NCI-H1436 treated with DMSO at 0.1 percent for 48 hours (cell line): Measurements from ENCODE around the gene CLEC16A.

Source experiments
- DNase-seq: peaks from one replicate; lab custom pipeline; 2025; lab: John Stamatoyannopoulos, UW

CLEC16A gene

GRCh38 chr16:11141409-11142260 is 197.3 kb downstream of the CLEC16A start:
- no peak for DNase-seq

- no peak for DNase-seq
These were observed 197.9 kb downstream of the CLEC16A start for GRCh38 chr16:11142261-11142630.

GRCh38 chr16:11142951-11143350 is 198.6 kb downstream of the CLEC16A start:
- DNase-seq, result no peak

- no peak for DNase-seq
These were observed 199.1 kb downstream of the CLEC16A start for GRCh38 chr16:11143372-11144035.

GRCh38 chr16:11144122-11144521 is 199.8 kb downstream of the CLEC16A start:
- no peak for DNase-seq

- no peak for DNase-seq
These were observed 200.9 kb downstream of the CLEC16A start for GRCh38 chr16:11145173-11145818.

- no peak for DNase-seq
These were observed 201.5 kb downstream of the CLEC16A start for GRCh38 chr16:11145819-11146211.

GRCh38 chr16:11147033-11147753 is 202.8 kb downstream of the CLEC16A start:
- DNase-seq, result no peak

GRCh38 chr16:11147754-11148444 is 203.5 kb downstream of the CLEC16A start:
- no peak for DNase-seq

- no peak for DNase-seq
These were observed 204.8 kb downstream of the CLEC16A start for GRCh38 chr16:11149011-11149616.

GRCh38 chr16:11150190-11150589 is 205.8 kb downstream of the CLEC16A start:
- no peak for DNase-seq

- DNase-seq, result no peak
These were observed 207.0 kb downstream of the CLEC16A start for GRCh38 chr16:11151156-11151884.

- no peak for DNase-seq
These were observed 207.7 kb downstream of the CLEC16A start for GRCh38 chr16:11151885-11152629.

GRCh38 chr16:11152677-11153331 is 208.4 kb downstream of the CLEC16A start:
- DNase-seq, result no peak

- no peak for DNase-seq
These were observed 211.0 kb downstream of the CLEC16A start for GRCh38 chr16:11155284-11155806.

GRCh38 chr16:11156401-11156800 is 212.0 kb downstream of the CLEC16A start:
- DNase-seq, result no peak

GRCh38 chr16:11157143-11157542 is 212.8 kb downstream of the CLEC16A start:
- no peak for DNase-seq

- no peak for DNase-seq
These were observed 213.7 kb downstream of the CLEC16A start for GRCh38 chr16:11158018-11158417.

- DNase-seq, result no peak
These were observed 214.9 kb downstream of the CLEC16A start for GRCh38 chr16:11159282-11159681.
